NCI-H2029 (cell line): ENCODE measurements around the gene SFMBT1.
"Not testable (repeated sequence)": the region's sequence is repeated elsewhere in the genome, so short reads cannot be mapped to it uniquely, and the experiment has no call there.

ENCODE experiments used
- DNase-seq: peaks from one replicate; lab custom pipeline; 2025; lab: John Stamatoyannopoulos, UW

SFMBT1 gene

GRCh38 chr3:53035825-53036619, 9.9 kb downstream of the SFMBT1 start:
- no peak for DNase-seq

GRCh38 chr3:53035018-53035417, 10.9 kb downstream of the SFMBT1 start:
- not testable (repeated sequence) for DNase-seq

- DNase-seq: not testable (repeated sequence)
These were observed 11.5 kb downstream of the SFMBT1 start for GRCh38 chr3:53034411-53034810.

GRCh38 chr3:53032609-53033008, 13.3 kb downstream of the SFMBT1 start:
- DNase-seq: no peak

DNA sequence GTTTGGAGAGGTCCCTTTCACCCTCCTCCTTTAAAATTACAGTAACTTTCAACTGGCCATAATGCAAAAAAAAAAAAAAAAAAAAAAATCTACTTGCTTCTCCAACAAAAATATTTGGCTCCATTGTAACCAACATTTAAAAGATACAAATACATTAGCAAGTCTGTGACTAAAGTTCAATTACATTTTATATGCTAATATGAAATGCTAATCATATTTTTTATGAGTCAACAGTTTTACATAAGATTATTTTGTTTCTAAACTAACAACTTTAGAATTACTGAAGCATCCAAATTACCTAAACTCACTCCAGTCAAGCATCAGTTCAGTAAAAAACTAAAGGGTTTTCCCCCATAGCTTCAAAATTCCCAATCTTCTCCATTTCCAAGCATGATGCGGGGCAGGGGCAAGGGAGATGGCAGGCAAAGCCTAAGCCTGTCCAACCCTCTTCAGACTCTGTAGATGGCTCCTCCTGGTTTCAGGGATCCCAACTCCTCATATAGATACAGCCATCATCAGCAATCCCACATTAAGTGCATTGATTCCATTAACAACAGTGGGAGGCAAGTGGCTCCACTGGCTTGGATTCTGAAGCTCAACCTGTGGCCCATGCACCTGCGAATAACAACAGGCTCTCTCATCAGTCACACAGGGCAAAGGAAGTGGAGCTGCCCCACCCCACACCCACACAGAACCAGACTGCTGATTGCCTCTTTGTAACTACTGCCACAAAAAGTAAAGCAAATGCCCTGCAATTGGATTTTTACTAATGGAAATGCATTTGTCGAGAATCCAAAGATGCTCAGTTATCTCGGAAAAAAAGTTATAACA, 15.0 kb downstream of the SFMBT1 start:
- no peak for DNase-seq

- DNase-seq: no peak
These were observed 17.2 kb downstream of the SFMBT1 start for GRCh38 chr3:53028641-53029040.

GRCh38 chr3:53027254-53027844, 18.5 kb downstream of the SFMBT1 start:
- no peak for DNase-seq

DNA sequence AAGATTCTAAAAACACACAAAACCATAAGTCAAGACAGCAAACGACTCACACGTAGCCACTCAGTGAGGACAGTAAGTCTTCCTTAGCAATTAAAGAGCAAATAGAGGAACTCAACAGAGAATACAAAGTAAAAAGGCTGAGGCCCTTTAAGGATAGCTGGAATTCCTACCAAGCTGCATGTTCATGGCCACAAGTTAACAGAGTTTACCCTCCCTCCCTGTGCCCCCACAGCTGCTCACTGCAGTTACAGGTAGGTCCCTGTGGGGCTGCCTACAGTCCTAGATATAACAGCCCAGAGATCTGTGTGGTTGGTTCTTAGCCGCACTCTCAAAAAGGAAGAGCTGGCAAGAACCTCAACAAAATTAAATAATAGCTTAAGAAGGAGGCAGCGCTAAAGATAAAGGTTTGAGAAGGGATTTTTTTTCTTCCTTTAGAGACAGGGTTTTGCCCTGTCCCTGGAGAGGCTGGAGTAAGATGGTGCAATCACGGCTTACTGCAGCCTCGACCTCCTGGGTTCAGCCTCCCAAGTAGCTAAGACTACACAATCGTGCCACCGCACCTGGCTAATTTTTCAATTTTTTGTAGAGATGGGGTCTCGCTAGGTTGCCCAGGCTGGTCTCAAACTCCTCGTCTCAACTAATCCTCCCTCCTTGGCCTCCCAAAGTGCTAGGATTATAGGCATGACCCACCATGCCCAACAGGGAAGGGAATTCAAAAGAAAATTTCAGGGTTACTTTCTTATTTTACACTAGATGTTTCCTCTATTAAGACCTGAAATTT, 19.3 kb downstream of the SFMBT1 start:
- DNase-seq: no peak

DNA sequence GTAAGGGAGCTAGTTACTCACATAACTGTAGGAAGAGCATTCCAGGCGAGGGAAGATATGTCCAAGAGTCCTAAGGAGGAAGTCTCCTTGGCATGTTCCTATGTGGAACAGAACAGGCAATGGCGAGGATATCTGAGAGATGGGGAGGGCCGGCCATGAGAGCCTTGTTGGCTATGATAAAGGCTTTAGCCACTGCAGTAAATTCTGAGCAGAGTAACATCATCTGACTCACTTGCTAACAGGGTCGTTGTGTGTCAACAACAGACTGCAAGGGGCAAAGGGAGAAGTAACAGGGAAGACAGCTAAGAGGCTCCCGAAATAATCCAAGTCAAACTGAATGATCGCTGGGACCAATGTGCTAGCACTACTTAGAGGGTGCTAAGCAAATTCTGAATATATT, 21.6 kb downstream of the SFMBT1 start:
- DNase-seq: no peak

- no peak for DNase-seq
These were observed 22.6 kb downstream of the SFMBT1 start for GRCh38 chr3:53023072-53023823.

DNA sequence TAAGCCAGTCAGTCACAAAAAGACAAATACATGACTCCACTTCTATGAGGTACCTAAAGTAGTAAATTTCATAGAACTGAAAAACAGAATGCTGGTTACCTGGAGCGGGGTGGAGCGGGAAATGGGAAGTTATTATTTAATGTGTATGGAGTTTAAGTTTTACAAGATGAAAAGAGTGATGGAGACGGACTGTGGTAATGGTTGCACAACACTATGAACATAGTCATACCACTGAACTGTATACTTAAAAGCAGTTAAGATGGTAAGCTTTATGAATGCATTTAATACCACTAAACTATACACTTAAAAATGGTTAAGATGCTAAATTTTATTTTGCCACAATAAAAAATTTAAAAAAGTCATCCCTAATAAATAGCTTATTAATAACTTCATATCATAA, 23.2 kb downstream of the SFMBT1 start:
- no peak for DNase-seq

DNA sequence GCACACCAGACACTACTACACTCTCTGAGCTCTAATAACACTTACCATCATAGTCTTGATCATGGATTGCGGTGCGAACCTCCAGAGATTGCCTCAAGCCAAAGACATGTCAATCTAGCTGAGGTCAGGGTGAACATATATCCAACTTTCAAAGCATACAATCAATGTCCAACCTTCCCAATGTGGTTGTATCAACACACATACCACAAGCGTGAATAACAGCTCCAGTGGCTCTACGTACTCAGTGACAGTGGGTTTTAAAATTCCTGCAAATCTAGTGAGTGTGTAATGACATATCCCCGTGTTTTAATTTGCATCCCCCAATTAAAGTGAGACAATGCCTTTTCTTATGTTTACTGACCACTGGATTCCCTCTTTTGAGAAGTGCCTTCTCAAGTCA, 29.6 kb downstream of the SFMBT1 start:
- no peak for DNase-seq

DNA sequence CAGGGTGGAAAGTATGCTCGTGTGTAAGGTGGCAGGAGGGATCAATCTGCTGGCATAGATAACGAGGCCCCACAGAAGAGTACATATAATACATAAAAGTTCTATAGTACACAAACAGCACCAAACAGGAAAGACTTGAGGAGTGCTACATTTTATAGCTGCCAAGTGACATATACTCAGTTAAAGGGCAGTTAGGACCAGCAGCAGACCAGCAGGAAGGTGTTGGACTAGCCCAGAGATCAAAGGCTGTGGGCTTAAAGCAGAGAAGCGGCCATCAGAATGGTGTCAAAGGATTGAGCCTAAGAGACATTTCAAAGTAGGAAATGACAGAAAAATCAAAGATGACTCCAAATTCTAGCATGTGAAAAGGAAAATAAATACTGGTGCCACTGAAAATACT, 34.5 kb downstream of the SFMBT1 start:
- DNase-seq: no peak

- no peak for DNase-seq
These were observed 35.9 kb downstream of the SFMBT1 start for GRCh38 chr3:53009826-53010539.

- no peak for DNase-seq
These were observed 36.9 kb downstream of the SFMBT1 start for GRCh38 chr3:53008932-53009331.

GRCh38 chr3:53005854-53006513, 39.9 kb downstream of the SFMBT1 start:
- DNase-seq: no peak

DNA sequence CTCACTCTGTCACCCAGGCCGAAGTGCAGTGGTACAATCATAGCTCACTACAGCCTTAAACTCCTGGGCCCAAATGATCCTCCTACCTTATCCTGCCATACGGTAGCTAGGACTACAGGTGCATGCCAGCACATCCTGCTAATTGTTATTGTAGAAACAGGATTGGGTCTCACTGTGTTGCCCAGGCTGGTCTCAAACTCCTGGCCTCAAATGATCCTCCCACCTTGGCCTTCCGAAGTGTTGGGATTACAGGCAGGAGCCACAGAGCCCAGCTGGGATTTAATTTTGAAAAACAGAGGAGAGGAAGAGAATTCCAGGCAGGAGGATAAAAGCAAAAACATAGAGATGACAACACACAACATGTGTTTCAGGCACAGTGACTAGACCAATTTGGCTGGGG, 40.5 kb downstream of the SFMBT1 start:
- no peak for DNase-seq

DNA sequence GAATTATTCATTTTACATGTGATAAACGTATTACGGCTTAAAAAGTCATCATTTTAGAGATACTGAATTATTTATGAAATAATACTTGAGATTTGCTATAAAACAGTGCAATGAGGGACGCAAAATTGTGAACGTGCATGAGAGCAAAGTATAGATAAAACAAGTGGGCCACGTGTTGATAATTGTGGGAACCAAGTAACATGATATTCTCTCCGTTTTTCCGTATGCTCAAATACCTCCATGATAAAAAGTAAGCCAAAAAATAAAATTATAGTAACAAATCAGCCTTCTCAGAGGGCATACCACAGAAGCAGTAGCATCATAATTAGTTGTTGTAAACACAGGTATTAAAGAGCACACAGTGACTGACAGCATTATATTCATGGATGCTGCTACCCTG, 42.6 kb downstream of the SFMBT1 start:
- no peak for DNase-seq

- no peak for DNase-seq
These were observed 46.9 kb downstream of the SFMBT1 start for GRCh38 chr3:52998771-52999513.
